ENCODE measurements around the gene PUS7. TPM values are rescaled to one million over a fixed set of nuclear protein-coding genes. Genes with fewer than 3 reads are reported as not detected.
"Not testable (repeated sequence)": the region's sequence is repeated elsewhere in the genome, so short reads cannot be mapped to it uniquely, and the experiment has no call there.

The PUS7 gene
- 9.8 TPM for total RNA-seq

- peak; percentile 95 for DNase-seq
These were observed at the start of gene PUS7 for GRCh38 chr7:105521717-105522463. PUS7 (minus strand) TSS chr7:105522271; CDS start chr7:105508512, 13,759 bp downstream.

DNA sequence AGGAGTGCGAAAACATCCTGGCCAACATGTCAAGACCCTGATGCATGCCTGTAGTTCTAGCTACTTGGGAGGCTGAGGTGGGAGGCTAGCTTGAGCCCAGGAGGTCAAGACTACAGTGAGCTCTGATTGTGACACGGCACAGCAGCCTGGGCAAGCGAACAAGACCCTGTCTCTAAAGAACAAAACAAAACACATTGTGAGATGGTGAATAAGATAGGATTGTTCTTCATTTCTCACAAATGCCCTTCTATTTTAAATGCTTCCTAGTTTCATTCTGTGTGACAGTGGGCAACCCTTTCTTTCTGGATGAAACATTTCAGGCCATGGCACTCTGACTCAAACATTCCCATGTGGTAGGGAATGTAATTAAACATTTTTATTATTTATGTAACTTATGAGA is 45.8 kb upstream of the PUS7 start:
- no peak for DNase-seq

- no peak for DNase-seq
These were observed 45.0 kb upstream of the PUS7 start for GRCh38 chr7:105567024-105567423.

DNA sequence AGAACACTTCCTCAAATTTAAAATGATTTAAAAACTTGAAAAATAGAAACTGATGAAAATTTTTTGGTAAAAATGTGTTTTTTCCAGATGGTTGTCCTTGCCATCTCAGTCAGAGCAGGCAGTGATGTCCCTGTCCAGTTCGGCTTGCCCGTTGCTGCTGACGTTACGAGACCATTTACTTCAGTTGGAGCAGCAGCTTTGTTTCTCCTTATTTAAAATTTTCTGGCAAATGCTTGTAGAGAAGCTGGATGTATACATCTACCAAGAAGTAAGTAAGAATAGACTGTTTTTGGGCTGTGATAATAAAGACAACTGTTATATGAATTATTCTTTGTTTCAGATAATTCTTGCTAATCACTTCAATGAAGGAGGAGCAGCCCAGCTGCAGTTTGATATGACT is 43.1 kb upstream of the PUS7 start:
- no peak for DNase-seq

- DNase-seq = no peak
These were observed 37.9 kb upstream of the PUS7 start for GRCh38 chr7:105559926-105560325.

DNA sequence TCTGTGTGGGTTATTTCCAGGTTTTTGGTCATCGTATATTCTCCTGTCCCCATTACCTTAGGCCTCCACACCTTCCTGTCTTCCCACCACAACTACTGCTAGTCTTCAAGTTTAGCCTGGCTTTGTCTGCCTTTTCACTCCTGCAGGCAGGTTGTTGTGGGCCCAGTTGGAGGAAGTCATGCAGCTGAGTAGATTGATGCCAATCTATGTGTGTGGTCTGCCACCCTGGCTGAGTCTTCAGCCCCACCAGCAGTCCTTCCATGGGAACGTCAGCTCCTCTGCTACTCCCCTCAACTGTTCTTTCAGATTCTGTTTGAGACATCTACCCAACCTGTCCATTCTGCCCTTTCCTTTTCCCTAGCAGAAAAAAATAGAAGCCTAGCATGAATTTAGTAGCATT is 16.3 kb upstream of the PUS7 start:
- no peak for DNase-seq

DNA sequence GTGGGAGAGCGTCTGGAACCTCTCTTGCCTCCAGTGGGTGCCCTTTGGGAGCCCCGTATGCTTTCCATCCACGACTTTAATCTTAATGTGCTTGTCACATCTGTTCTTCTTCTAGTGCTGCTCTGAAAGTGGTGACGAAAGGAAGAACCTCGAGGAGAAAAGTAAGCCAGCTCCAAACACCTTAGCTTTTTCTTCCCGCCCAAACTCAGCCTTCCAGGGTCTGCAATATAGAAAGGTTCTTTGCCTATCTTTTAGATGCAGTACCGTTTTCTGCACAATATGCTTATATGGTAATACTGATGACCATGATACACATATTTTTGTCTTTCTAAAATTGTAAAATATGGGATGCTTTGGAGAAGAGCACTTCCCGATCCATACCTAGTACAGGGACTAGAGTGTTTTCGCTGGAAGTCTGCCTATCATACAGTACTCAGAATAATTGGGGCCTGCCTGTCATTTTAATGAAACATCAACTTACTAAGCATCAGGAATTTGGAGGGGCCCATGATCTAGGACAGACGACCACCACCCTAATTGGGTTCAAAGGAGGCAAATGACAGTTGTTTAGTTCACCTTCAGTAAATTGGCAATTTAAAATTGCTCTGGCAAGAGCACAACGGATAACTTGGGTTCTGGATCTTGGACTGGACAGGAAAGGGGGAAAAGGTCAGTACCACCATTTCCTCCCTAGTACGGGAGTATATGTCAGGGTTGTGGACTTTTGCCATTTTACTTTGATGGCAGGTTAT is 10.8 kb upstream of the PUS7 start:
- DNase-seq = peak; percentile 13

- peak; percentile 96 for DNase-seq
These were observed 10.0 kb upstream of the PUS7 start, which contains the start of gene RINT1 for GRCh38 chr7:105531792-105532671. RINT1 (plus strand) TSS chr7:105532201; CDS start chr7:105532316, 115 bp downstream.

DNA sequence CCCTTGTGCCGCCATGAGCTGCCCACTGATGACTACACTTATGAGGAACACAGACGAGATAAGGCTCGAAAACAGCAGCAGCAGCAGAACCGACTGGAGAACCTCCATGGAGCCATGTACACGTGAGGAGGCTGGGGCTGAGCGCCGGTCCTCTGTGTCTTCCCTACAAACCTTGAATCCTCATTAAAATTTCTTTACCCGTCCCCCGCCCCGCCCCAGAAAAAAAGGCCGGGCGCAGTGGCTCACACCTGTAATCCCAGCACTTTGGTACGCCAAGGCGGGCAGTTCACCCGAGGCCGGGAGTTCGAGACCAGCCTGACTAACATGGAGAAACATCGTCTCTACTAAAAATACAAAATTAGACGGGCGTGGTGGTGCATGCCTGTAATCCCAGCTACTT is 8.5 kb upstream of the PUS7 start:
- no peak for DNase-seq

GRCh38 chr7:105530126-105530525 is 8.1 kb upstream of the PUS7 start:
- DNase-seq = no peak

DNA sequence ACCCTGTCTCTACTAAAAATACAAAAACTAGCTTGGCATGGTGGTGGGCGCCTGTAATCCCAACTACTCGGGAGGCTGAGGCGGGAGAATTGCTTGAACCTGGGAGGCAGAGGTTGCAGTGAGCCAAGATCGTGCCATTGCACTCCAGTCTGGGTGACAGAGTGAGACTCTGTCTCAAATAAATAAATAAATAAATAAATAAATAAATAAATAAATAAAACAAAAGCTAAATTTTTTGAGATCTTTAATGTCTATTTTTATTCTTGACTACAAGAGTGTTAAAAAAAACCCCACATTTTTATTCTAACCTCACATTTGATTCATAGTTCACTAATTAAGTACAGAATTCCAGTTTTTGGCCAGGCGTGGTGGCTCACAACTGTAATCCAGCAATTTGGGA is 5.7 kb upstream of the PUS7 start:
- DNase-seq = not testable (repeated sequence)

DNA sequence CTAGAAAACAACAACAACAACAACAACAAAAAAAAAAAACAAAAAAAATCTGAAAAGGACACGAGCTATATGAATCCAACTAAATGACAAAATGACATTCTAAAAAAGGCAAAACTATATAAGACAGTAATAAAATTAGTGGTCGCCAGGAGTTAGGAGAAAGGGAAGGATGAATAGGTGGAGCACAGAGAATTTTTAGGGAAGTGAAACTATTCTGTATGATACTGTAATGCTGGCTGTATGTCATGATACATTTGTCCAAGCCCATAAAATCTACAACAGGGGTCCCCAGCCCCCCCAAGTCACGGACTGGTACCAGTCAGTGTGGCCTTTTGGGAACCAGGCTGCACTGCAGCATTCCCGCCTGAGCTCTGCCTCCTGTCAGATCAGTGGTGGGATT is 2.8 kb upstream of the PUS7 start:
- DNase-seq = no peak

- DNase-seq = not testable (repeated sequence)
These were observed 2.4 kb upstream of the PUS7 start for GRCh38 chr7:105524423-105524822.

- DNase-seq = peak; percentile 64
These were observed 899 bp downstream of the PUS7 start for GRCh38 chr7:105521027-105521716.

GRCh38 chr7:105520620-105521019 is 1.5 kb downstream of the PUS7 start:
- not testable (repeated sequence) for DNase-seq

- no peak for DNase-seq
These were observed 2.7 kb downstream of the PUS7 start for GRCh38 chr7:105519353-105519752.

- not testable (repeated sequence) for DNase-seq
These were observed 6.5 kb downstream of the PUS7 start for GRCh38 chr7:105515610-105516009.

DNA sequence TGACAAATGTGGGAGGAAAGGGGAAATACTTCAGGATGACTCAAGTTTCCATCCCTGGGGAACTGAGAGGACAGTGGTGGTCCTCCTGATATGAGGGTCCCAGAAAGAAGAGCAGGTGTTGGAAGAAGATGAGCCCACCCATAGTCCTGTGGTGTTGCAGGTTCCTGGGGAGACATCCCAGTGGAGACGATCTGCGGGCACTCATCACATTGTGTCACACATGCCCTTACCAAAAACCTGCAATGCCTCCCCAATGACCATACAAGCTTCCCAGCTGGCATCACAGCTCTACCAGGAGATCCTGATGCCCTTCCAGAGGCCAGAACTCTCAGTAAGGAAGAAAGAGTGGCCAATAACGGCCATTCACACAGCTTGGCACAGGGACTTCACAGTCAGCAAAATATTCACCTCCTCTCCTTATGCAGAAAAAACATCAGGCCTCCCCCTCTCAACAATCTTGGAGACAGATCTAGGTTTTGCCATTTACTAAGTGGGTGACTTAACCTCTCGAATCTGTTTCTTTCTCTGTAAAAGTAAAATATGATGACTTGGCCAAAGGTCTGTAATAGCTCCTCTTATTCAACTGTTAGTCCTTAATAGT is 9.0 kb downstream of the PUS7 start:
- DNase-seq = no peak

DNA sequence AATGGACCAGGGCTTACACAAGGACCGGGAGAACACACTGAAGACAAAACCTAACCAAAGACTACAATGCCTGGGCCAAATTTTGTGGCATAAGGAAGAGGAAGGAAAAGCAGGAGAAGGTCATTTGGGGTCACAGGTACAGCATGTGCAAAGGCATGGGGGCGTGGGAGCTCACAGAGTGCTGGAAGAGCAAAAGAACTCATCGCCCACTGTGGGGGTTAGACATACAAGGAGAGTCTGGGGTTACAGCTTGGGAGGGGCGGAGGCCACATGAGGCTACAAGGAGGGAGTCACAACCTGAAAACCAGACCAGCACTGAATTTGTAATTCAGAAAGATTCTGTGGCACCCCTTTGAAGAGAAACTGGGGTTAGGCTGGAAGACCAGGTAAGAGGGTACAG is 9.7 kb downstream of the PUS7 start:
- no peak for DNase-seq

GRCh38 chr7:105502173-105502572 is 19.9 kb downstream of the PUS7 start:
- DNase-seq = no peak

GRCh38 chr7:105497016-105497415 is 25.1 kb downstream of the PUS7 start:
- no peak for DNase-seq

GRCh38 chr7:105496521-105496920 is 25.6 kb downstream of the PUS7 start:
- DNase-seq = no peak

Data from tongue (tissue), 2 donors.